SH-SY5Y (cell line): Measurements from ENCODE around the gene IP6K3.

ENCODE experiments used
- GATA2 ChIP-seq: IDR thresholded peaks from 2 replicates; pipeline ENCODE4 v1.6.1; 2011; ENCODE audit warnings: mild to moderate bottlenecking, low read depth, low read length
- GATA3 ChIP-seq: IDR thresholded peaks from 2 replicates; pipeline ENCODE4 v1.6.1; 2011; ENCODE audit warnings: low read depth, mild to moderate bottlenecking, low read length, moderate library complexity

DNA sequence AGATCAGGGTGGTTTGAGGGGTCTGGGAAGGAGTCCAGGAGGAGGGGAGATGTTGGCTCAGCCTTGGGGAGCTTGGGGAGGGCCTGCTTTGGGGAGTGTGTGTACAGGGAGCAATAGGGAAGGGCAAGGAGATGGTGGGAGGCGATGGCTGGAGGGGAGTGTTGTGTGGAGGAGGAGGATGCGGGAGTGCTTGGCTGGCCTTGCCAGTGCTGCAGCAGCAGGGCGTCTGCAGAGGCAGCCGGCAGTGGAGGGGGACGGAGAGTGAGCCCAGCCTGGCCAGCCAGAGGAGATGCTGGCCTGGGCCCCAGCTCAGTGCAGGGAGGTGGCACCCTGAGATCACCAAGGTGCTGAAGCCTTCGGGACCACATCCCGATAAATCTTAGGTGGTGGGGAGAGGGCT is 3.9 kb downstream of the IP6K3 start:
- TF ChIP-seq GATA2 (no peak), GATA3 (no peak)
